Measurements from ENCODE around the gene ANKRD11.
"Not testable (repeated sequence)": the region's sequence is repeated elsewhere in the genome, so short reads cannot be mapped to it uniquely, and the experiment has no call there.

Gene ANKRD11

DNA sequence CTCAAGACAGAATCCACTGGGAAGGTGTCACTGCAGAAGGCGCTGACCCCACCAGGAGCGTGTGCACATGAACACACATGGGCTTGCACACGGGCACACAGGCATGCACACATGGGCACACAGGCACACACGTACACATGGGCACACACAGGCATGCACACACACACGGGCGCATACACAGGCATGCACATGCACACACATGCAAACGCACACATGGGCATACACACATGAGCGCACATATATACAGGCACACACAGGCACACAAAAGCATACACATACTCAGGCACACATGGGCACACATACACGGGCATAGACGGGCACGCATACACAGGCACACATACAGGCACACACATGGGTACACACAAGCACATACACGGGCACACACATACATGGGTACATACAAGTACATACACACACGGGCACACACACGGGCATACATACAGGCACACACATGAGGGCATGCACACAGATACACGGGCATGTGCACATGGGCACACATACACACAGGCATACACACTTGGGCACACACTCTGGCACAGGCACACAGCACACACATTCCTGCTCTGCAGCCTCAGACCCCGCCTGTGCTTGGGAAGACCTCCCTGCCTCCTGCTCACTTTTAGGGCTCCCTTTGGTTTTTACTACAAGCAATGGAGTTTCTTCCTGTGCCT lies 186.0 kb downstream of the ANKRD11 start:
- TF ChIP-seq, protein P1, sequence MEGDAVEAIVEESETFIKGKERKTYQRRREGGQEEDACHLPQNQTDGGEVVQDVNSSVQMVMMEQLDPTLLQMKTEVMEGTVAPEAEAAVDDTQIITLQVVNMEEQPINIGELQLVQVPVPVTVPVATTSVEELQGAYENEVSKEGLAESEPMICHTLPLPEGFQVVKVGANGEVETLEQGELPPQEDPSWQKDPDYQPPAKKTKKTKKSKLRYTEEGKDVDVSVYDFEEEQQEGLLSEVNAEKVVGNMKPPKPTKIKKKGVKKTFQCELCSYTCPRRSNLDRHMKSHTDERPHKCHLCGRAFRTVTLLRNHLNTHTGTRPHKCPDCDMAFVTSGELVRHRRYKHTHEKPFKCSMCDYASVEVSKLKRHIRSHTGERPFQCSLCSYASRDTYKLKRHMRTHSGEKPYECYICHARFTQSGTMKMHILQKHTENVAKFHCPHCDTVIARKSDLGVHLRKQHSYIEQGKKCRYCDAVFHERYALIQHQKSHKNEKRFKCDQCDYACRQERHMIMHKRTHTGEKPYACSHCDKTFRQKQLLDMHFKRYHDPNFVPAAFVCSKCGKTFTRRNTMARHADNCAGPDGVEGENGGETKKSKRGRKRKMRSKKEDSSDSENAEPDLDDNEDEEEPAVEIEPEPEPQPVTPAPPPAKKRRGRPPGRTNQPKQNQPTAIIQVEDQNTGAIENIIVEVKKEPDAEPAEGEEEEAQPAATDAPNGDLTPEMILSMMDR (IDR thresholded peaks at IDR 0.05): no peak
- peaks cover 62% of the 10 kb centered on the region for H3K79me2 ChIP-seq
- H3K4me2 ChIP-seq (ENCODE audit: low read length): no peak overlapping the region
- H3K27ac ChIP-seq: no peak overlapping the region
- no peak overlapping the region for H3K9ac ChIP-seq
- no peaks in the 10 kb centered on the region for H3K36me3 ChIP-seq (ENCODE audit: control insufficient read depth, insufficient read depth, low read length)
- H3K4me1 ChIP-seq: peaks cover 3% of the 10 kb centered on the region
- no peaks in the 10 kb centered on the region for H3K27me3 ChIP-seq (ENCODE audit: control insufficient read depth, insufficient read depth, low read length)
- no peak overlapping the region for H3K4me3 ChIP-seq (ENCODE audit: low read depth, low read length)
- no peak overlapping the region for H2AFZ ChIP-seq
- no peaks in the 10 kb centered on the region for H3K9me3 ChIP-seq (ENCODE audit: control insufficient read depth, low read length)

DNA sequence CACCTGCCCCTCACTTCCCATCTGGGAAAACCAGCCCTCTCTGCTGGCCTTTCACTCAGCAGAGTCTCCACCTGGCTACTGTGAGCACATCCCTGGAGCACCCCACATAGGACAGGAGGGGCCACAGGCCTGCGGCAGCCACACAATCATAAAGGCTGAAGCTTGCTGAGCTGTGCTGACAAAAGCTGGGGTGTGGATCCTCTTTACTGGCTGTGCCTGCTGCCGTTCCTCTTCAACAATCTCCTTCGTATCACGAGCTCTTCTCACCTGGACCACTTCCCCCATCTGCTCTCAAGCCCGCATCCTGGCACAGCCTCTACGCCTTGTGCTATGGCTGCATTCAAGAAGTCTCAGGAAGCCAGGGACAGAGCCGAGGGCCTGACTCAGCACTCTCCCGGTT lies 186.7 kb downstream of the ANKRD11 start:
- H3K4me1 ChIP-seq: peaks cover 3% of the 10 kb centered on the region
- no peaks in the 10 kb centered on the region for H3K36me3 ChIP-seq (ENCODE audit: control insufficient read depth, insufficient read depth, low read length)
- no peaks in the 10 kb centered on the region for H3K27me3 ChIP-seq (ENCODE audit: control insufficient read depth, insufficient read depth, low read length)
- H3K4me2 ChIP-seq (ENCODE audit: low read length): no peak overlapping the region
- no peaks in the 10 kb centered on the region for H3K9me3 ChIP-seq (ENCODE audit: control insufficient read depth, low read length)
- TF ChIP-seq, protein P1 (IDR thresholded peaks at IDR 0.05): no peak
- peaks cover 60% of the 10 kb centered on the region for H3K79me2 ChIP-seq
- H3K27ac ChIP-seq: no peak overlapping the region
- H2AFZ ChIP-seq: no peak overlapping the region
- no peak overlapping the region for H3K4me3 ChIP-seq (ENCODE audit: low read depth, low read length)
- no peak overlapping the region for H3K9ac ChIP-seq

DNA sequence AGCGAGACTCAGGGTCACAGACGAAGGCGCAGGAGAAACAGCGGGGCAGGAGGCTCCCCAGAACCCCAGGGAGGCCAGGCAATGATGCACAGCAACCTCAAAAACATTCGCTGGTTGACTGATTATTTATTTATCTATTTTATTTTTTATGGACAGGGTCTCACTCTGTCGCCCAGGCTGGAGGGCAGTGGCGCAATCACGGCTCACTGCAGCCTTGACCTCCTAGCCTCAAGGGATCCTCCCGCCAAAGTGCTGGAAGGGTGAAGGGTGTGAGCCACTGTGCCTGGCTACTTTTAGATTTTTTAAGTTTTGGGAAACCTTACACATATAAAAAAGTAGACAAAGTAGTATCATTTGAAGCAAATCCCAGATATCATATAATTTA lies 189.4 kb downstream of the ANKRD11 start:
- no peak overlapping the region for H3K4me3 ChIP-seq (ENCODE audit: low read depth, low read length)
- H3K36me3 ChIP-seq (ENCODE audit: control insufficient read depth, insufficient read depth, low read length): no peaks in the 10 kb centered on the region
- TF ChIP-seq, protein P1 (IDR thresholded peaks at IDR 0.05): no peak
- no peaks in the 10 kb centered on the region for H3K9me3 ChIP-seq (ENCODE audit: control insufficient read depth, low read length)
- H3K9ac ChIP-seq: no peak overlapping the region
- no peaks in the 10 kb centered on the region for H3K4me1 ChIP-seq
- H3K4me2 ChIP-seq (ENCODE audit: low read length): no peak overlapping the region
- H3K27me3 ChIP-seq (ENCODE audit: control insufficient read depth, insufficient read depth, low read length): no peaks in the 10 kb centered on the region
- H3K27ac ChIP-seq: no peak overlapping the region
- no peak overlapping the region for H2AFZ ChIP-seq
- H3K79me2 ChIP-seq: peaks cover 63% of the 10 kb centered on the region

DNA sequence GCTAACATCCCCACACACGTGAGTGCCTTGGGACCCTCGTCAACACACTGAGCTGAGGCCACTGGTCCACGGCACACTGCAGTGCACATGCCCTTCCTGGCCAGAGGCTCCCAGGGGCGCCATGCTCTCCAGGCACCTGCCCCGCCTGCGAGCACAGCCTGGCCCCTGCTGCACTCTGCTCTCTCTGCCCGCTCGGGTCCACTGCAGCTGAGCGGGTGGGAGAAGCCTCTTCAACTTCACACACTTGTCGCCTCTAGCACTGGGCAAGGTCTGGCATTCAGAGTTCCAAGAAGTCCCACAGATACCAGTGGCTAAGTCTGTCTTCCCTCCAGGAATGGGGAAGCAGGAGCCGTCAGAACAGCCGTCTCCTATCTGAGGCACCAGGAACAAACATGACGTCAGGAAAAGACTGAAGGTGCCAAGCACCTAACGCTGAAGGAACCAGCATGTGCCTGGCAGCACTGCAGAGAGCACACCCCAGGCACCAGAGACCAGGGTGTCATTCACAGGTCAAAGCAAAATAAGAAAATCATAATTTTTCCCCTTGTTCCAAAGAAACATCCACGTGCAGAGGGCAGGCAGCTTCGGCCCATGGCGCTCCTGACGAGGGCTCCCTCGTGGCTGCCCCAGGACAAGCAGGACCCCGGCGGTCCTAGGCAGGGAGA lies 189.9 kb downstream of the ANKRD11 start:
- H3K9me3 ChIP-seq (ENCODE audit: control insufficient read depth, low read length): no peaks in the 10 kb centered on the region
- no peak overlapping the region for H3K4me3 ChIP-seq (ENCODE audit: low read depth, low read length)
- H3K4me1 ChIP-seq: no peaks in the 10 kb centered on the region
- no peaks in the 10 kb centered on the region for H3K27me3 ChIP-seq (ENCODE audit: control insufficient read depth, insufficient read depth, low read length)
- no peak overlapping the region for H3K4me2 ChIP-seq (ENCODE audit: low read length)
- TF ChIP-seq, protein P1 (IDR thresholded peaks at IDR 0.05): no peak
- H3K27ac ChIP-seq: no peak overlapping the region
- H3K9ac ChIP-seq: no peak overlapping the region
- H2AFZ ChIP-seq: no peak overlapping the region
- H3K79me2 ChIP-seq: peaks cover 66% of the 10 kb centered on the region
- no peaks in the 10 kb centered on the region for H3K36me3 ChIP-seq (ENCODE audit: control insufficient read depth, insufficient read depth, low read length)

DNA sequence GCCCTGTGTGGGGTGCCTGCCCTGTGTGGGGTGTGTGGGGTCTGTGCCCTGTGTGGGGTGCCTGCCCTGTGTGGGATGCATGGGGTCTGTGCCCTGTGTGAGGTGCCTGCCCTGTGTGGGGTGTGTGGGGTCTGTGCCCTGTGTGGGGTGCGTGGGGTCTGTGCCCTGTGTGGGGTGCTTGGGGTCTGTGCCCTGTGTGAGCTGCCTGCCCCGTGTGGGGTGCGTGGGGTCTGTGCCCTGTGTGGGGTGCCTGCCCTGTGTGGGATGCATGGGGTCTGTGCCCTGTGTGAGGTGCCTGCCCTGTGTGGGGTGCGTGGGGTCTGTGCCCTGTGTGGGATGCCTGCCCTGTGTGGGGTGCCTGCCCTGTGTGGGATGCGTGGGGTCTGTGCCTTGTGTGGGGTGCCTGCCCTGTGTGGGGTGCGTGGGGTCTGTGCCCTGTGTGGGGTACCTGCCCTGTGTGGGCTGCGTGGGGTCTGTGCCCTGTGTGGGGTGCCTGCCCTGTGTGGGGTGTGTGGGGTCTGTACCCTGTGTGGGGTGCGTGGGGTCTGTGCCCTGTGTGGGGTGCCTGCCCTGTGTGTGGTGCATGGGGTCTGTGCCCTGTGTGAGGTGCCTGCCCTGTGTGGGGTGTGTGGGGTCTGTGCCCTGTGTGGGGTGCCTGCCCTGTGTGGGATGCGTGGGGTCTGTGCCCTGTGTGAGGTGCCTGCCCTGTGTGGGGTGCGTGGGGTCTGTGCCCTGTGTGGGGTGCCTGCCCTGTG lies 190.8 kb downstream of the ANKRD11 start:
- H3K4me1 ChIP-seq; H3K4me2 ChIP-seq (ENCODE audit: low read length); H3K9ac ChIP-seq; H2AFZ ChIP-seq; H3K27ac ChIP-seq; H3K4me3 ChIP-seq (ENCODE audit: low read depth, low read length); H3K36me3 ChIP-seq (ENCODE audit: control insufficient read depth, insufficient read depth, low read length); H3K27me3 ChIP-seq (ENCODE audit: control insufficient read depth, insufficient read depth, low read length); H3K9me3 ChIP-seq (ENCODE audit: control insufficient read depth, low read length): not testable (repeated sequence)
- H3K79me2 ChIP-seq: peaks cover 67% of the 10 kb centered on the region

Data from parathyroid adenoma (tissue), 2 donors.